Measurements from ENCODE around the gene GFPT1. TPM values are rescaled to one million over a fixed set of nuclear protein-coding genes. Genes with fewer than 3 reads are reported as not detected.

The GFPT1 gene
- total and polyA plus RNA-seq, 9 of the 15 experiments (the other 6 are each of a cell fraction or from before 2014, with no cell fraction given) = 6.6 to 38.3 (median 15.9) TPM

- Histone ChIP-seq H3K9me1 (ENCODE audit: control insufficient read depth, insufficient read depth, low read length) (no peaks in the 10 kb centered on the region), H3K79me2 (ENCODE audit: control insufficient read depth, insufficient read depth, low read length) (no peaks in the 10 kb centered on the region), H3K9ac (ENCODE audit: insufficient read depth in 1 of 2, low read depth in 2 of 2, low read length in 2 of 2) (no peak overlapping the region), H3K4me2 (ENCODE audit: insufficient read depth, low read length) (no peak overlapping the region), H3K27ac (ENCODE audit: extremely low read depth, low read depth, low read length) (no peak overlapping the region), H3K4me1 (replicated peaks in 1 of 2; ENCODE audit: control insufficient read depth in 2 of 2, insufficient read depth in 2 of 2, low read length in 2 of 2) (no peaks in the 10 kb centered on the region), H3K36me3 (ENCODE audit: control insufficient read depth, insufficient read depth, low read length) (no peaks in the 10 kb centered on the region), H2AFZ (ENCODE audit: low read depth, low read length) (no peak overlapping the region), H4K20me1 (replicated peaks; ENCODE audit: control insufficient read depth, insufficient read depth, low read length) (no peaks in the 10 kb centered on the region; the same call in 1 of the 2 replicates), H3K4me3 (no peak overlapping the region), H3K9me3 (replicated peaks; ENCODE audit: control insufficient read depth, insufficient read depth, low read depth, low read length) (no peaks in the 10 kb centered on the region), H3K27me3 (ENCODE audit: control insufficient read depth in 2 of 2, insufficient read depth in 2 of 2, low read length in 2 of 2) (peaks cover 9 to 12% of the 10 kb centered on the region in 2 experiments; a peak in 4 of 5 replicates)
- no peak for FAIRE-seq
- WGBS (ENCODE audit: insufficient coverage, low coverage, missing lambda C conversion rate) = 0% methylated on average over 1 of the region's 1 CpG
- intact Hi-C loops (cut with micrococcal nuclease) = no loop called here
- in situ Hi-C loops (cut with MboI) = no loop called here
- ATAC-seq = no peak
- no TSS peak for BruUV-seq (replicated peaks)
- ChIA-PET CTCF (ENCODE audit: low intra/inter-chr PET ratio) (no interaction called here), POLR2A (interaction anchor here (0.7 to 1.4 kb wide), 4 partner anchors 12 to 211 kb away, joined by 3 to 5 read pairs (median 4); no protein-coding TSS in a partner anchor)
- no peak for DNase-seq (ENCODE audit: extremely low read depth in 1 of 4, low spot score in 3 of 4)
- no peak for TF ChIP-seq GTF2F1 (IDR thresholded peaks at IDR 0.05; ENCODE audit: low read depth, low read length)
- no peak for TF ChIP-seq NCOR1 (IDR thresholded peaks at IDR 0.05)
- no peak for TF ChIP-seq ZNF445 (CRISPR knock-in tag; IDR thresholded peaks at IDR 0.05; ENCODE audit: low read depth)
- TF ChIP-seq ZNF212 (CRISPR knock-in tag; IDR thresholded peaks at IDR 0.05) = no peak
- no peak for TF ChIP-seq NCOA2 (IDR thresholded peaks at IDR 0.05; ENCODE audit: partially characterized antibody in 2 of 2)
- TF ChIP-seq, protein P1, sequence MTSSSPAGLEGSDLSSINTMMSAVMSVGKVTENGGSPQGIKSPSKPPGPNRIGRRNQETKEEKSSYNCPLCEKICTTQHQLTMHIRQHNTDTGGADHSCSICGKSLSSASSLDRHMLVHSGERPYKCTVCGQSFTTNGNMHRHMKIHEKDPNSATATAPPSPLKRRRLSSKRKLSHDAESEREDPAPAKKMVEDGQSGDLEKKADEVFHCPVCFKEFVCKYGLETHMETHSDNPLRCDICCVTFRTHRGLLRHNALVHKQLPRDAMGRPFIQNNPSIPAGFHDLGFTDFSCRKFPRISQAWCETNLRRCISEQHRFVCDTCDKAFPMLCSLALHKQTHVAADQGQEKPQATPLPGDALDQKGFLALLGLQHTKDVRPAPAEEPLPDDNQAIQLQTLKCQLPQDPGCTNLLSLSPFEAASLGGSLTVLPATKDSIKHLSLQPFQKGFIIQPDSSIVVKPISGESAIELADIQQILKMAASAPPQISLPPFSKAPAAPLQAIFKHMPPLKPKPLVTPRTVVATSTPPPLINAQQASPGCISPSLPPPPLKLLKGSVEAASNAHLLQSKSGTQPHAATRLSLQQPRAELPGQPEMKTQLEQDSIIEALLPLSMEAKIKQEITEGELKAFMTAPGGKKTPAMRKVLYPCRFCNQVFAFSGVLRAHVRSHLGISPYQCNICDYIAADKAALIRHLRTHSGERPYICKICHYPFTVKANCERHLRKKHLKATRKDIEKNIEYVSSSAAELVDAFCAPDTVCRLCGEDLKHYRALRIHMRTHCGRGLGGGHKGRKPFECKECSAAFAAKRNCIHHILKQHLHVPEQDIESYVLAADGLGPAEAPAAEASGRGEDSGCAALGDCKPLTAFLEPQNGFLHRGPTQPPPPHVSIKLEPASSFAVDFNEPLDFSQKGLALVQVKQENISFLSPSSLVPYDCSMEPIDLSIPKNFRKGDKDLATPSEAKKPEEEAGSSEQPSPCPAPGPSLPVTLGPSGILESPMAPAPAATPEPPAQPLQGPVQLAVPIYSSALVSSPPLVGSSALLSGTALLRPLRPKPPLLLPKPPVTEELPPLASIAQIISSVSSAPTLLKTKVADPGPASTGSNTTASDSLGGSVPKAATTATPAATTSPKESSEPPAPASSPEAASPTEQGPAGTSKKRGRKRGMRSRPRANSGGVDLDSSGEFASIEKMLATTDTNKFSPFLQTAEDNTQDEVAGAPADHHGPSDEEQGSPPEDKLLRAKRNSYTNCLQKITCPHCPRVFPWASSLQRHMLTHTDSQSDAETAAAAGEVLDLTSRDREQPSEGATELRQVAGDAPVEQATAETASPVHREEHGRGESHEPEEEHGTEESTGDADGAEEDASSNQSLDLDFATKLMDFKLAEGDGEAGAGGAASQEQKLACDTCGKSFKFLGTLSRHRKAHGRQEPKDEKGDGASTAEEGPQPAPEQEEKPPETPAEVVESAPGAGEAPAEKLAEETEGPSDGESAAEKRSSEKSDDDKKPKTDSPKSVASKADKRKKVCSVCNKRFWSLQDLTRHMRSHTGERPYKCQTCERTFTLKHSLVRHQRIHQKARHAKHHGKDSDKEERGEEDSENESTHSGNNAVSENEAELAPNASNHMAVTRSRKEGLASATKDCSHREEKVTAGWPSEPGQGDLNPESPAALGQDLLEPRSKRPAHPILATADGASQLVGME (CRISPR knock-in tag; IDR thresholded peaks at IDR 0.05) = no peak
- TF ChIP-seq, protein P2, sequence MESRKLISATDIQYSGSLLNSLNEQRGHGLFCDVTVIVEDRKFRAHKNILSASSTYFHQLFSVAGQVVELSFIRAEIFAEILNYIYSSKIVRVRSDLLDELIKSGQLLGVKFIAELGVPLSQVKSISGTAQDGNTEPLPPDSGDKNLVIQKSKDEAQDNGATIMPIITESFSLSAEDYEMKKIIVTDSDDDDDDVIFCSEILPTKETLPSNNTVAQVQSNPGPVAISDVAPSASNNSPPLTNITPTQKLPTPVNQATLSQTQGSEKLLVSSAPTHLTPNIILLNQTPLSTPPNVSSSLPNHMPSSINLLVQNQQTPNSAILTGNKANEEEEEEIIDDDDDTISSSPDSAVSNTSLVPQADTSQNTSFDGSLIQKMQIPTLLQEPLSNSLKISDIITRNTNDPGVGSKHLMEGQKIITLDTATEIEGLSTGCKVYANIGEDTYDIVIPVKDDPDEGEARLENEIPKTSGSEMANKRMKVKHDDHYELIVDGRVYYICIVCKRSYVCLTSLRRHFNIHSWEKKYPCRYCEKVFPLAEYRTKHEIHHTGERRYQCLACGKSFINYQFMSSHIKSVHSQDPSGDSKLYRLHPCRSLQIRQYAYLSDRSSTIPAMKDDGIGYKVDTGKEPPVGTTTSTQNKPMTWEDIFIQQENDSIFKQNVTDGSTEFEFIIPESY (CRISPR knock-in tag; IDR thresholded peaks at IDR 0.05) = no peak
- TF ChIP-seq, protein P3, sequence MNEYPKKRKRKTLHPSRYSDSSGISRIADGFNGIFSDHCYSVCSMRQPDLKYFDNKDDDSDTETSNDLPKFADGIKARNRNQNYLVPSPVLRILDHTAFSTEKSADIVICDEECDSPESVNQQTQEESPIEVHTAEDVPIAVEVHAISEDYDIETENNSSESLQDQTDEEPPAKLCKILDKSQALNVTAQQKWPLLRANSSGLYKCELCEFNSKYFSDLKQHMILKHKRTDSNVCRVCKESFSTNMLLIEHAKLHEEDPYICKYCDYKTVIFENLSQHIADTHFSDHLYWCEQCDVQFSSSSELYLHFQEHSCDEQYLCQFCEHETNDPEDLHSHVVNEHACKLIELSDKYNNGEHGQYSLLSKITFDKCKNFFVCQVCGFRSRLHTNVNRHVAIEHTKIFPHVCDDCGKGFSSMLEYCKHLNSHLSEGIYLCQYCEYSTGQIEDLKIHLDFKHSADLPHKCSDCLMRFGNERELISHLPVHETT (CRISPR knock-in tag; conservative IDR thresholded peaks at IDR 0.05 in 1 of 2, IDR thresholded peaks at IDR 0.05 in 1 of 2) = no peak
- TF ChIP-seq STAT5A (IDR thresholded peaks at IDR 0.05; ENCODE audit: borderline replicate concordance, low read length) = no peak
- TF ChIP-seq ADNP (tag; IDR thresholded peaks at IDR 0.05) = no peak
- TF ChIP-seq FOXK2 (conservative IDR thresholded peaks at IDR 0.05 in 1 of 2, IDR thresholded peaks at IDR 0.05 in 1 of 2; ENCODE audit: low read depth in 2 of 2) = no peak
- no peak for TF ChIP-seq ZNF354B (CRISPR knock-in tag; IDR thresholded peaks at IDR 0.05)
- no peak for TF ChIP-seq NFIC (IDR thresholded peaks at IDR 0.05)
- no peak for TF ChIP-seq HSF4 (CRISPR knock-in tag; IDR thresholded peaks at IDR 0.05; ENCODE audit: borderline replicate concordance)
Observed at GRCh38 chr2:69275490-69275889, 111.5 kb downstream of the GFPT1 start.
